Globus pallidus (tissue), 1 donor: Measurements from ENCODE around the gene RSPRY1.

Experiments
- DNase-seq: peaks from one replicate; pipeline ENCODE4 v3.0.0-alpha.2; 2015; ENCODE audit warnings: low spot score

The RSPRY1 gene

GRCh38 chr16:57152096-57153093, 33.7 kb upstream of the RSPRY1 start:
- DNase-seq, result peak; percentile 75

GRCh38 chr16:57153841-57154240, 32.3 kb upstream of the RSPRY1 start:
- no peak for DNase-seq

GRCh38 chr16:57155702-57156350, 30.3 kb upstream of the RSPRY1 start:
- no peak for DNase-seq

GRCh38 chr16:57156351-57156703, 29.8 kb upstream of the RSPRY1 start:
- DNase-seq, result no peak

GRCh38 chr16:57157533-57157932, 28.6 kb upstream of the RSPRY1 start:
- no peak for DNase-seq

DNA sequence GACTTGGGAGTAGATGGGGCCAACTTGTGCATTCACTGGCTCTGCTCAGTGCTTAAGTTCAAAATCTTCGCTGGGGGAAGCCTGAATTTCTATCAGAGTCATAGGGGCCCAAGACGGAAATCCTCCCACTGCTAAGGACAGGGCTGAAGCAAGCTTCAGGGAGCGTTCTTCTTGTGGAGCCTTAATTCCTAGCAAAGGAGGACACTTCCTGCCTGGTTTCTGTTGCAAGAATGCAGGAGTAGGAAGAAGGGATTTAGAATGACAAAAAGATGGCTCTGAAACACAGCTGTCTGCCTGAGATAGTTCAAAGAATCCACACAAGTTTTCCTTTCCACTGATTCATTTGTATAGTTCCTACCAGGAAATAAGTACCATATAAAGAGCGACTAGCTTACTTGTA, 26.7 kb upstream of the RSPRY1 start:
- no peak for DNase-seq

GRCh38 chr16:57163842-57164241, 22.3 kb upstream of the RSPRY1 start:
- DNase-seq, result no peak

- no peak for DNase-seq
These were observed 20.6 kb upstream of the RSPRY1 start for GRCh38 chr16:57165483-57165882.

- DNase-seq, result peak; percentile 51
These were observed 20.2 kb upstream of the RSPRY1 start for GRCh38 chr16:57165938-57166337.

DNA sequence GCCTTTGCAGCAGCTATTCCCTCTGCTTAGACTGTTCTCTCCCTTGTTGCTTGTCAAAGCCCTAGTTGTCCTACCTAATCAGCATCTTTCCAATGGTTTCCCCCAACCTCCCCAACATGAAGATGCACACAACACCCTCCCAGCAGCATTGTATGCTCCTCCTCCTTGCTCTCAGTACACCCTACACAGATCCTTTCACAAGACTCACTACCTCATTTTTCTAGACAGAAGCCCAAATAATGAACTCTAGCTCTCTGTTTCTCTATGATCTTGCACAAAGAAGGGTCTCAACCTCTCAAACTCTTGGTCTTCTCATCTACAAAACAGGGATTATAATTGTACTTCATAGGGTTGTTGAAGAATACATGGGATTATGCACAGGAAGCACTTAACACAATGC, 19.7 kb upstream of the RSPRY1 start:
- peak; percentile 14 for DNase-seq

DNA sequence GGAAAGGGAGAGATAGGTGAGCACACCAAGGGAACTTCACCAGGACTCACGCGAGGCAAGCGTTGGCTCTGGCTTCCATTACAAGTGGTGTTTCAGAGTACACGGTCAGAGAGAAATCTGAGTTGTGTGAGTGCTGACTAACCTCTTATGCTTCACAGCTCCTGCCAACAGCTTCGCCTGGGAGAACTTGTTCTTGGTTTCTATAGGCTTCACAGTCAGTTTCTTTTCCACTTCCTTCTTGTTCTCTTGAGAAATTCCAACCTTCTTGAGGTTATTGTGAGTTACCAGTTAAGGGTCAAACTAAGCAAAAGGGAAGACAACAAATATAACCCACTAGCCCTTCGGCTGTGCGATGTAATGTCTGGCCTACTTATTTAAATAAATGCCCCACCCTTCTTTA, 19.2 kb upstream of the RSPRY1 start:
- peak; percentile 55 for DNase-seq

DNA sequence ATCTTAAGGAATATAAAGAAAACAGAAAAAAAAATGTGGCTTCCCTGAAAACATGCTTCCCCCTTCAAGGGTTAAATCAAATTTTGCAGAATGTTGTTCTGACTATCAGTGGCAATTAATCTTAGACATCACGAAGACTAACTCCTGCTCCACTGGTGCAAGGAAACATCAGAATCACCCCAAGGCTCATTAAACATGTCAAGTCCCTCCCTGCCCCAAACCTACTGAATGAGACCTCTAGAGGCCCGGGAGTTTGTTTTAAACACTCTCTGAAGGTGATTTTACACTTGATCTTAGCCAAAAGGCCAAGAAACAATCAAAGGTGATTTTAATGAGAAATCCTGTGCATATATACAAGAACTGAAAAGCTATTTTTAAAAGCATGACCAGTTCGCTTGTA, 18.6 kb upstream of the RSPRY1 start:
- no peak for DNase-seq

DNA sequence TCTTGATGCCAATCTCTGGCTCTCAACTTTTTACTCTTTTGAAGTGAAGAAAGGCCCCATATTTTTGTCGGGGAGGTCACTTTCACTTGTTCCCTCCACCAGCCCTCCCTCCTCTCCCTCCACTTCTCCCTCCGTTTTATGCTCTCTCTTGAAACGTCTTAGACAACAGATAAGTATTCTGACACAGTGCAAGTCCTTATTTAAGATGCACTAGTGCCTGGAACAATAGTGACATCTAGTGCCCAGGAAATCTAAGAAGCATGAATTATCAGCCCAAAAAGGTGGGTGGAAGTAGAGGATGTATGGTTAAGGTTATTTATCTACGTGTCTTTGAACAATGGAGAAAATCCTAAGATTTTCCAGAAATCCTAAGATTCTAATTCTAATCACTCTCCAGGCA, 18.2 kb upstream of the RSPRY1 start:
- peak; percentile 88 for DNase-seq

DNA sequence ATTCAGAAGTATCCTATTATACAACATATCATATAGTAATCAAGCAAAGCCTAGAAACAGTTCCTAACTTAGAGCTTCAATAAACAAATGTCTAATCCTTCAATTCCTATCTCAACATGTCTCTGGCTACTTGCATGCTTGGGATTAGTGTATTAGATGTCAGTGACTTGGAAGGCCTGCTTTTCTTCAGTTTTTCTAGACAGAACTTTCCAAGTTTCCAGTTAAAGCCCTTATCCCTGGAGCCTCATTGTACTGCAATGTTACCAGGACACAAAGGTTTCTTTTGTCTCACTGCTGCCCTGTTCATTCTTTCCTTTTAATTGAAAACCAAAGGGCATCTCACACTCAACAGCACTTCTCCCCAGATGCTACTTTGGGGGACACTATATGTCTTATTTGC, 16.8 kb upstream of the RSPRY1 start:
- DNase-seq, result peak; percentile 84

DNA sequence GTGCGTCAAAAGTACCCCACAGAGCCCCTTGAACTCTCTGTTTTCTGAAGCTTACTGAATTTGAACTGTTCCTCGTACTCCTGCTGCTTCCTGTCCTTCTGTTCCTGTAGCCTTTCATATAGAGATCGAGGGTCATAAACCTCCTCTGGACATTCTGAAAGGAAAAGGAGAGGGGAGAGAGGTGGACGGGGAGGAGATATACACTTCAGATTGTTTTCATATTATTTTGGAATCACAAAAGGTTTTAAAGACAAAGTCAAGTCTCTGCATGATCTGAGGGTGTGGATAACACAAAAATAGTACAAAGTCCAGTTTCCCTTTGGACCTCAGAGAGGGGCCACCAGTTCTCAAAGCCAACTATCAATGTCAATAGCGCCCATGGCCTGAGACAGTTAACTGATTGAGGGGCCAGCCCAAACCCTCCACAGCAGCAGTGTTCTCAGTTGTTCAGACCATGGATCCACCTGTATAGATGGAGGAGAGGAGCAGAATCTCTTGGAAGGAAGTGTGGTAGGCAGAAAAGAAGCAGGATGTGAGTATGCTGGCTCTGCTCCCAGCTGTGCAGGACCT, 13.3 kb upstream of the RSPRY1 start:
- DNase-seq, result no peak

DNA sequence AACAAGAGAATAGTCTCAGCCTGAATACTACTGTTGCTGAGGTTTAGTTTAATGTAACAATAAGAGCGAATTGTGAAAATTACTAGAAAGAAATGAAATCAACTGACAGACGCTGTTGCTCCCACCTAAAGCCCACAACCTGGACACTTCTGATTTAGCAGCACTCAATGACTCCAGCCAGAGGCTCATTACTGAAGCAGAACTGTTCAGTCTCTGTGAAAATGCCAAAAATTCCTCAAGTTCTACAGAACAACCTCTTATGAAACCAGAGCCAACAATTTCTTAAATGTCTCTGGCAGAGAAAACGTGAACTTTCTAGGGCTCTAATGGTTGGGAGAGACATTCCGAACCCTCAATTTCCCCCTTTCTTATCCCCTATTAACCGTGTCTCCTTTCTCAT, 10.2 kb upstream of the RSPRY1 start:
- no peak for DNase-seq

DNA sequence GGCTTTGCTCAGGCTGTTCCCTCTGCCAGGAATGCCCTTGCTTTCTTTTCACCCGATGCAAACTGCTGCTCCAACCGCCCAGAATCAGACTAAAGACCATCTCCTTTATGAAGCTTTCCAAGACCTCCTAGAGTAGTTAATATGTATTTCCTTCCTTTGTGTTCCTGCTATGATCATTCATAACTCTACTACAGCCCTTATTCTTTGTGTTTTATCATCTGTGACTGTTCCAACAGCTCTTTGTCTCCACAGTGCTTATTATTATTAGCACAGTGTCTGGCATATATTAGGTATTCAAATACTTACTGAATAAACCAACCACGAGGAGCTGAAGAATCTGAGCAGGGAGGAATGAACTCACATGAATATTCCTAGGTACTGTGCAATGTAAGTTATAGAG, 7.9 kb upstream of the RSPRY1 start:
- DNase-seq, result peak; percentile 16

- DNase-seq, result no peak
These were observed 7.3 kb upstream of the RSPRY1 start for GRCh38 chr16:57178793-57179212.

- DNase-seq, result no peak
These were observed 6.8 kb upstream of the RSPRY1 start for GRCh38 chr16:57179215-57179828.

DNA sequence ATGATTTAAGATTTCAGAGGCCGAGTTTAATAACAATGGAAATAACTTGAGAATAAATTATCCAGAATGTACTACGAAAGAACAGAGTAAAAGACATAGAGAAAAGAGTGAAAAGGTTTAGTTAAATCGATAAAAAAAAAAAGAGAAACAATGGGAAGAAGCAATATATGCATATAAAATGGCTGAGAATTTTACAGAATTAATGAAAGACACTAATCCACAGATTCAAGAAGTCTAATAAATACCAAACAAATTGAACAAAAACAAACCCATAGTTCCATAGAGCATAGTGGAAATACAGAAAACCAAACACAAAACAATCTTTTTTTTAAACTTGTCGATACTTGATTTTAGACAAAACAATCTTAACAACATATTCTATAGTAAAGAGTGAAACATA, 2.0 kb upstream of the RSPRY1 start:
- DNase-seq, result no peak

- peak; percentile 46 for DNase-seq
These were observed 1.2 kb upstream of the RSPRY1 start for GRCh38 chr16:57184887-57185445.

DNA sequence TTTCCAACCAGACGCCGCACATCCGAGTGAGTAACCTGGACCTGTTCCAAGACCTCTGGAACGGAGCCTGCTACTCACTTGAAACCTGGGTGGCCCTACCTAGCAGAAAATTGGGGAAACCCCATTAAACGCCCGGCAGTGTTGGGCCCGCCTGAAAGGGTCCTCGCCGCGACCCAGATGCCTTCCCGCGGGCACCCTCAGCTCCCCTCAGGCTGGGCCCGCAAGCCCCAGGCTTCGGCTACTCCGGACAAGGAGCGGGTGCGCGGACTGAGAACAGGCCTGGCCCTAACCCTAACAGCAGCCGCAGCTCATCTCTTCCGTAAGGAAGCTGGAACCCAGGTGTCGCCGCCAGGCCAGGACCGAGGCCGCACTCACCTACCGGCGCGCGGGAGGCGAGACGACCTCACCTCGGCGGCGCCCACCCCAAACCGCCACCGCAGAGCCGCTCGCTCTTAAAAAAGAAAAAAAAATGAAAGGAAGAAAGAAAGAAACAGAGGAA, 634 bp upstream of the RSPRY1 start:
- DNase-seq, result no peak
